ENCODE measurements around the gene ASTL.

ASTL gene

GRCh38 chr2:96073170-96073775 lies 65.0 kb downstream of the ASTL start:
- no peak overlapping the region for H3K4me3 Mint-ChIP-seq
- no peaks in the 10 kb centered on the region for H3K36me3 Mint-ChIP-seq (ENCODE audit: low read depth)
- no peaks in the 10 kb centered on the region for H3K27me3 Mint-ChIP-seq
- H3K4me1 Mint-ChIP-seq (ENCODE audit: low read depth): no peaks in the 10 kb centered on the region
- no peak for DNase-seq
- H3K27ac Mint-ChIP-seq: no peak overlapping the region
- H3K9me3 Mint-ChIP-seq: peaks cover 15% of the 10 kb centered on the region
